Measurements from ENCODE around the gene SLC47A2. TPM values are rescaled to one million over a fixed set of nuclear protein-coding genes. Genes with fewer than 3 reads are reported as not detected.
"Not testable (repeated sequence)": the region's sequence is repeated elsewhere in the genome, so short reads cannot be mapped to it uniquely, and the experiment has no call there.

The SLC47A2 gene
- total and polyA plus RNA-seq, 3 experiments from 2014 or later: not detected

- H3K4me1 ChIP-seq (ENCODE audit: insufficient read depth, low read length): no peaks in the 10 kb centered on the region
- H3K4me3 Mint-ChIP-seq: no peak overlapping the region
- DNase-seq: no peak
- no peaks in the 10 kb centered on the region for H3K9me3 ChIP-seq (ENCODE audit: low read length)
- H3K27ac ChIP-seq (ENCODE audit: low read depth, low read length): no peak overlapping the region
- H3K36me3 ChIP-seq (ENCODE audit: insufficient read depth, low read length): no peaks in the 10 kb centered on the region
- no peaks in the 10 kb centered on the region for H3K27me3 ChIP-seq (ENCODE audit: insufficient read depth, low read length, poor library complexity, severe bottlenecking)
- H3K4me1 Mint-ChIP-seq: no peaks in the 10 kb centered on the region
- peaks cover 0 to 23% (median 11%) of the 10 kb centered on the region in 3 donors for H3K36me3 Mint-ChIP-seq
- H3K27ac Mint-ChIP-seq: no peak overlapping the region
- ChIA-PET CTCF (no interaction called here), POLR2A (no interaction called here)
- no peaks in the 10 kb centered on the region for H3K27me3 Mint-ChIP-seq
- H3K4me3 ChIP-seq (ENCODE audit: low read length): no peak overlapping the region
- no peaks in the 10 kb centered on the region for H3K9me3 Mint-ChIP-seq
Measured at GRCh38 chr17:19678581-19679453, 37.6 kb downstream of the SLC47A2 start.

DNA sequence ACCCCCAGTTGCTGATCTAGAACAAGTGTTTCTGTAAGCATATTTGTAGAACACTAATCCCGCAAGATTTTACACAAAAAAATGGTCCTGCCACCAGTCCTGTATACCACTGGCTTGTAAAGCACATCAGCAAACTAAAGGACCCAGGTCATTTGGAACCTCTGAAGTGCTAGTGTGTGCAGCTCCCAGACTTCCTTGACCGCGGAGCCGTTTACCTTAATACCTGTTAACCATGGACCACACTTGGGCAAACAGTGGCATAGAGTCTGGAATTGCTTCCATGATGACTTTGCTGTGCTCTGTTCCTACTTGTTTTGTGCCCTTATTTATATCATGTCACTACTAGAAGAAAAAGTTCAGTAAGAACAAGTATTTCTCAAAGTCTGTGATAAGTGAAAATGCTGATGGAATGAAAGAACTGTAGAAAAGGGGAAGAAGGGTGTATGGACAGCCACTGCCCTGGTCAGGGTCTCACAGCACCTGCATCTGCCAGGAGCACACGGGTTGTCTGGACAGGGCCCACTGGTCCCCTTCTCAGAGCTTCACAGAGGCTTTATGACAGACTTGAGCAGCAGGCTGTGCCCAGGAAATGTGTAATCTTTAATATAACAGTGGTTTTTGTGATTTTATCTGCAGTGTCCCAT lies 38.5 kb downstream of the SLC47A2 start:
- no peaks in the 10 kb centered on the region for H3K27me3 ChIP-seq (ENCODE audit: insufficient read depth, low read length, poor library complexity, severe bottlenecking)
- ChIA-PET POLR2A (no interaction called here), CTCF (no interaction called here)
- DNase-seq: no peak
- Mint-ChIP-seq H3K27ac (peak overlapping the region in 1 of 8 donors; percentile 70), H3K4me1 (no peaks in the 10 kb centered on the region), H3K27me3 (no peaks in the 10 kb centered on the region), H3K9me3 (no peaks in the 10 kb centered on the region), H3K4me3 (no peak overlapping the region), H3K36me3 (peaks cover 0 to 28% (median 11%) of the 10 kb centered on the region in 3 donors)
- no peaks in the 10 kb centered on the region for H3K4me1 ChIP-seq (ENCODE audit: insufficient read depth, low read length)
- no peak overlapping the region for H3K4me3 ChIP-seq (ENCODE audit: low read length)
- H3K9me3 ChIP-seq (ENCODE audit: low read length): no peaks in the 10 kb centered on the region
- H3K27ac ChIP-seq (ENCODE audit: low read depth, low read length): no peak overlapping the region
- H3K36me3 ChIP-seq (ENCODE audit: insufficient read depth, low read length): no peaks in the 10 kb centered on the region

GRCh38 chr17:19676896-19677295 lies 39.5 kb downstream of the SLC47A2 start:
- H3K27me3 ChIP-seq (ENCODE audit: insufficient read depth, low read length, poor library complexity, severe bottlenecking): no peaks in the 10 kb centered on the region
- no peaks in the 10 kb centered on the region for H3K9me3 Mint-ChIP-seq
- no peak for DNase-seq
- CTCF ChIA-PET: no interaction called here
- H3K36me3 ChIP-seq (ENCODE audit: insufficient read depth, low read length): no peaks in the 10 kb centered on the region
- no peak overlapping the region for H3K27ac ChIP-seq (ENCODE audit: low read depth, low read length)
- H3K9me3 ChIP-seq (ENCODE audit: low read length): no peaks in the 10 kb centered on the region
- POLR2A ChIA-PET: no interaction called here
- H3K4me3 Mint-ChIP-seq: no peak overlapping the region
- H3K4me1 Mint-ChIP-seq: no peaks in the 10 kb centered on the region
- H3K4me3 ChIP-seq (ENCODE audit: low read length): no peak overlapping the region
- no peaks in the 10 kb centered on the region for H3K4me1 ChIP-seq (ENCODE audit: insufficient read depth, low read length)
- H3K36me3 Mint-ChIP-seq: peaks cover 0 to 35% (median 11%) of the 10 kb centered on the region in 3 donors
- H3K27me3 Mint-ChIP-seq: no peaks in the 10 kb centered on the region
- no peak overlapping the region for H3K27ac Mint-ChIP-seq

DNA sequence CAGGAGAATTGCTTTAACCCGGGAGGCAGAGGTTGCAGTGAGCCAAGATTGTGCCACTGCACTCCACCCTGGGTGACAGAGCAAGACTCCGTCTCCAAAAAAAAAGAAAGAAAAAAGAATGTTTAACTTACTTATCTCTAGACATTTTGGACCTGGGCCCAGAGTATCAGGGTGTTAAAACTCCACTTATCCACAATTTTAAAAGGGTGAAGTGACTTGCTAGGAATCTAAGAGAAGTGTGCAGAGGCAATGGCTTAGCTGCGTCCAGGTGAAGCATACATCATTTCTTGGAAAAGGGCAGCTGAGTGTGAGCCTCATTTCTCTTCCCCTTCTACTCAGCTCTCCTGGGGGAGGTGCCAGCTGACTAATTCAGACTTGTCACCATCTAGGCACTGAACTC lies 42.8 kb downstream of the SLC47A2 start:
- ChIA-PET POLR2A (no interaction called here), CTCF (interaction anchor here (1.5 kb wide), 1 partner anchor 16 kb away, joined by 4 read pairs; no protein-coding TSS in a partner anchor)
- no peak overlapping the region for H3K27ac Mint-ChIP-seq
- no peak overlapping the region for H3K27ac ChIP-seq (ENCODE audit: low read depth, low read length)
- H3K4me1 Mint-ChIP-seq: no peaks in the 10 kb centered on the region
- no peaks in the 10 kb centered on the region for H3K27me3 Mint-ChIP-seq
- H3K36me3 Mint-ChIP-seq: peaks cover 0 to 60% (median 13%) of the 10 kb centered on the region in 3 donors
- no peak overlapping the region for H3K4me3 Mint-ChIP-seq
- no peak overlapping the region for H3K4me3 ChIP-seq (ENCODE audit: low read length)
- H3K27me3 ChIP-seq (ENCODE audit: insufficient read depth, low read length, poor library complexity, severe bottlenecking): no peaks in the 10 kb centered on the region
- no peak for DNase-seq
- H3K9me3 Mint-ChIP-seq: no peaks in the 10 kb centered on the region
- H3K4me1 ChIP-seq (ENCODE audit: insufficient read depth, low read length): no peaks in the 10 kb centered on the region
- H3K9me3 ChIP-seq (ENCODE audit: low read length): no peaks in the 10 kb centered on the region
- H3K36me3 ChIP-seq (ENCODE audit: insufficient read depth, low read length): no peaks in the 10 kb centered on the region

- Mint-ChIP-seq H3K4me3 (no peak overlapping the region), H3K4me1 (no peaks in the 10 kb centered on the region), H3K36me3 (peaks cover 0 to 57% (median 13%) of the 10 kb centered on the region in 3 donors), H3K27ac (peak overlapping the region in 2 of 8 donors; percentile 49 to 63), H3K9me3 (no peaks in the 10 kb centered on the region), H3K27me3 (no peaks in the 10 kb centered on the region)
- H3K27me3 ChIP-seq (ENCODE audit: insufficient read depth, low read length, poor library complexity, severe bottlenecking): no peaks in the 10 kb centered on the region
- no peaks in the 10 kb centered on the region for H3K4me1 ChIP-seq (ENCODE audit: insufficient read depth, low read length)
- CTCF ChIA-PET: interaction anchor here (1.0 to 1.4 kb wide), 2 partner anchors 11 to 94 kb away, joined by 3 read pairs; no protein-coding TSS in a partner anchor
- H3K36me3 ChIP-seq (ENCODE audit: insufficient read depth, low read length): no peaks in the 10 kb centered on the region
- no peak overlapping the region for H3K4me3 ChIP-seq (ENCODE audit: low read length)
- H3K9me3 ChIP-seq (ENCODE audit: low read length): no peaks in the 10 kb centered on the region
- POLR2A ChIA-PET: no interaction called here
- DNase-seq: no peak
- no peak overlapping the region for H3K27ac ChIP-seq (ENCODE audit: low read depth, low read length)
Measured at GRCh38 chr17:19672009-19672750, 44.2 kb downstream of the SLC47A2 start.

- ChIA-PET POLR2A (no interaction called here), CTCF (interaction anchor here (1.0 to 1.4 kb wide), 2 partner anchors 10 to 95 kb away, joined by 3 read pairs; no protein-coding TSS in a partner anchor)
- Mint-ChIP-seq H3K27ac (peak overlapping the region in 1 of 8 donors; percentile 63), H3K4me3 (no peak overlapping the region), H3K4me1 (no peaks in the 10 kb centered on the region), H3K27me3 (no peaks in the 10 kb centered on the region), H3K36me3 (peaks cover 0 to 53% (median 11%) of the 10 kb centered on the region in 3 donors), H3K9me3 (no peaks in the 10 kb centered on the region)
- Histone ChIP-seq H3K4me1 (ENCODE audit: insufficient read depth, low read length) (no peaks in the 10 kb centered on the region), H3K27me3 (ENCODE audit: insufficient read depth, low read length, poor library complexity, severe bottlenecking) (no peaks in the 10 kb centered on the region), H3K9me3 (ENCODE audit: low read length) (no peaks in the 10 kb centered on the region), H3K4me3 (ENCODE audit: low read length) (no peak overlapping the region), H3K36me3 (ENCODE audit: insufficient read depth, low read length) (no peaks in the 10 kb centered on the region), H3K27ac (ENCODE audit: low read depth, low read length) (no peak overlapping the region)
- no peak for DNase-seq
Measured at GRCh38 chr17:19671433-19671832, 45.0 kb downstream of the SLC47A2 start.

DNA sequence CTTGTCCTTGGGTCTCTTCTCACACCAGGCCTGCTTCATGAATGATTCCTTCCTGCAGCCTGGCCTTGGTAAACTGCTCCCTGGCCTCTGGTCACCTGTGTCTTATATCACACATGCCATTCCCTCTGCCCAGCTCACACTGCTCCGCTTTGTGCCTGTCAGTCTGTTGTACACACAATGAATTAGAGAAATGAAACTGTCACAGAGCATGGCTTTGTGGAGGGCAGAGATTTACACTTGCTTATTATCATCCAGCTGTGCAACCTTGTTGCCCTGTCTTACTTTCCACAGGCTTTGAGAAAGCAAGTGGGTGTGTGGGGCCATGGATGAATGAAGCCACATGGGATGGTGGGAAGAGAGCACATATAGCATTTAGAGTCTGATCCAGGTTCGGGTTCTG lies 45.5 kb downstream of the SLC47A2 start:
- Histone ChIP-seq H3K27ac (ENCODE audit: low read depth, low read length) (no peak overlapping the region), H3K27me3 (ENCODE audit: insufficient read depth, low read length, poor library complexity, severe bottlenecking) (no peaks in the 10 kb centered on the region), H3K9me3 (ENCODE audit: low read length) (no peaks in the 10 kb centered on the region), H3K4me3 (ENCODE audit: low read length) (no peak overlapping the region), H3K36me3 (ENCODE audit: insufficient read depth, low read length) (no peaks in the 10 kb centered on the region), H3K4me1 (ENCODE audit: insufficient read depth, low read length) (no peaks in the 10 kb centered on the region)
- ChIA-PET POLR2A (no interaction called here), CTCF (interaction anchor here (1.4 kb wide), 1 partner anchor 96 kb away, joined by 3 read pairs; no protein-coding TSS in a partner anchor)
- Mint-ChIP-seq H3K27me3 (no peaks in the 10 kb centered on the region), H3K27ac (no peak overlapping the region), H3K36me3 (peaks cover 0 to 54% (median 9%) of the 10 kb centered on the region in 3 donors), H3K4me3 (no peak overlapping the region), H3K4me1 (no peaks in the 10 kb centered on the region), H3K9me3 (no peaks in the 10 kb centered on the region)
- no peak for DNase-seq

- H3K36me3 ChIP-seq (ENCODE audit: insufficient read depth, low read length); H3K4me1 Mint-ChIP-seq; H3K27me3 ChIP-seq (ENCODE audit: insufficient read depth, low read length, poor library complexity, severe bottlenecking); CTCF ChIA-PET; H3K27ac Mint-ChIP-seq; H3K27me3 Mint-ChIP-seq; POLR2A ChIA-PET; H3K4me1 ChIP-seq (ENCODE audit: insufficient read depth, low read length); H3K9me3 Mint-ChIP-seq; H3K4me3 ChIP-seq (ENCODE audit: low read length); H3K27ac ChIP-seq (ENCODE audit: low read depth, low read length); H3K9me3 ChIP-seq (ENCODE audit: low read length); H3K4me3 Mint-ChIP-seq; DNase-seq: not testable (repeated sequence)
- H3K36me3 Mint-ChIP-seq: peaks cover 0 to 55% (median 5%) of the 10 kb centered on the region in 3 donors
Measured at GRCh38 chr17:19669680-19670079, 46.7 kb downstream of the SLC47A2 start.

Measured in CD8-positive, alpha-beta memory T cell (primary cell).